GM12874 (cell line): ENCODE results near the gene COMMD1.

Source experiments
- TF ChIP-seq, protein P1 (sequence below): IDR thresholded peaks from 2 replicates; pipeline ENCODE4 v1.5.1; 2011; ENCODE audit warnings: low read depth, mild to moderate bottlenecking, control low read depth, low read length, moderate library complexity; ENCODE audit not compliant: insufficient read depth

Gene COMMD1

DNA sequence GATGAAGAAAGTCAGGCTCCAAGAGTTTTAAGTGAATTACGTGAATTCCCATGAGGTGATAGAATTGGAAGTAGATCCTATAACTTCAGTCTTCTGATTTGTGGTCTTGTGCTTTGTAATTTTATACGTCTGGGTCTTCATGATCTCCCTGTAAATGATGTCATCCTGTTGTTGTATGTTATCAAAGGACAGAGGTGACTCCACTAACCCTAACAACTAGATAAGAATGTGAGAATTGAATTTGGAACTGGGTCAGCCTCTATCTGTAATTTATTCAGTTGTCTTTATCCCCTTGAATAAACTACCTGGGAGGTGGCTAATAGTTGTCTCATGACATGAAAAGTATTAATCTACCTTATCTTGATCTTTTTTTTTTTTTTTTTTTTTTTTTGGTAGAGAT is 204.1 kb downstream of the COMMD1 start:
- TF ChIP-seq, protein P1, sequence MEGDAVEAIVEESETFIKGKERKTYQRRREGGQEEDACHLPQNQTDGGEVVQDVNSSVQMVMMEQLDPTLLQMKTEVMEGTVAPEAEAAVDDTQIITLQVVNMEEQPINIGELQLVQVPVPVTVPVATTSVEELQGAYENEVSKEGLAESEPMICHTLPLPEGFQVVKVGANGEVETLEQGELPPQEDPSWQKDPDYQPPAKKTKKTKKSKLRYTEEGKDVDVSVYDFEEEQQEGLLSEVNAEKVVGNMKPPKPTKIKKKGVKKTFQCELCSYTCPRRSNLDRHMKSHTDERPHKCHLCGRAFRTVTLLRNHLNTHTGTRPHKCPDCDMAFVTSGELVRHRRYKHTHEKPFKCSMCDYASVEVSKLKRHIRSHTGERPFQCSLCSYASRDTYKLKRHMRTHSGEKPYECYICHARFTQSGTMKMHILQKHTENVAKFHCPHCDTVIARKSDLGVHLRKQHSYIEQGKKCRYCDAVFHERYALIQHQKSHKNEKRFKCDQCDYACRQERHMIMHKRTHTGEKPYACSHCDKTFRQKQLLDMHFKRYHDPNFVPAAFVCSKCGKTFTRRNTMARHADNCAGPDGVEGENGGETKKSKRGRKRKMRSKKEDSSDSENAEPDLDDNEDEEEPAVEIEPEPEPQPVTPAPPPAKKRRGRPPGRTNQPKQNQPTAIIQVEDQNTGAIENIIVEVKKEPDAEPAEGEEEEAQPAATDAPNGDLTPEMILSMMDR, result no peak

DNA sequence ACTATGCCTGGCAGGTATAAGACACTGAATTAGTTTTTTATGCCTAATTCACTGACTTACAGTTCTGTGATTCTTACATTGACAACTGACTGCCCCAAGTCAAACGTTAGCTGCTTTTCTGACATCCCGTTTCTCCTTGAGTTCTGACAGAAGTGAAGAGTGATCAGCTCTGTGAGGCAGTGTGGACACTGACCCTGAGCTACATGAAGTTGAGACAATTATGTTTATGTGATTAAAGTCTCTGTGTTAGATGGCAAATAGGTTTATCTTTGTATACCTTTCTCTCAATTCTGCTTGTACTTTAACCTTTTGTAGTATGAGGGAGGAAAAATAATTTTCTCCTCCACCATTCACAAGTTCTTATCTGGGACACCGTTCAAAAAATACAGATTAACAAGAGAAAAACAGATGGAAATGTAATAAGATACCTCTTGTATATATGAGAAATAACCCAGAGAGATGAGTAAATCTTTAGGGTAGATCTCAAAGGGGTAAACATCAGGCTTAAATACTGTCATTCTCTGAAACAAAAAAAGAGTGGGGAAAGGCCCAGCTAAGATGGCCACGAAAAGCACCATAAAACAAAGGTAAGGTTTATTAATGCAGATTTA is 205.0 kb downstream of the COMMD1 start:
- TF ChIP-seq, protein P1, result no peak

DNA sequence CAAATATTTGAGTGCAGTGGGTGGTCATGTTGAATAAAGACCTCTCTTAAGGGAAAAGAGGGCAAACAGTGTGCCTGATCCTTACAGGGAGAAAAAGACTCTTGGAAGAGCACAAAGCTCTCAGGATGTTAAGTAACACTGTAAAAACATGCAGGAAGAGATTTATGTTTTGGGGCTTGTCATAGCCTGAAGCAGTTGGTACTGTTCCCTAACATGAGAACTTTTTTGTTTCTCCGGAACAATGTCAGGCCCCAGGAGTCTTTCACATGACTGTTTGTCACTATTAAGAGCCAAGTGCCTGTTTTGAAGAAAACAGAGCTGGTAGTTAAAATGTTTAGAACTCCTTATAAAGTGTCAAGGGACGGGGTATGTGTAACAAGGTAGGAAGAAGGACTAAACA is 206.7 kb downstream of the COMMD1 start:
- TF ChIP-seq, protein P1, result no peak

DNA sequence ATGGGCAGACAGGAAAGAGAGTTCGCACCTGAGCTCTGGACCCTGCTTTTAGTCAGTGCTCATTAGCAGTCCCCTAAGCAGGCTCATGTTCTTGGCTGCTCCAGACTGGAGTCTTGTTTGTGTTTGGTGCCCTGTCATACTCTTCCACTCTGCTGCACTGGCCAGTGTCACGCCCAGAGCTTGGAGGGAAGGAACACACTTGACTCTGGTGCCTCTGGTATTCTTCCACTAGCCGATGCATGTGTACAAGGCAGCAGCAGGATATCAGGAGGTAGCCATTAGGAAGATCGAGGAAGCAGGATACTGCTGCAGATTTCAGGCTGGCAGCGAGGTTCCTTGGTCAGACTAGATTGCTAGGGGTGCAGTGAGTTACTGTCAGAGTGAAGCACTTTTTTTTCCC is 209.1 kb downstream of the COMMD1 start:
- TF ChIP-seq, protein P1, result no peak

DNA sequence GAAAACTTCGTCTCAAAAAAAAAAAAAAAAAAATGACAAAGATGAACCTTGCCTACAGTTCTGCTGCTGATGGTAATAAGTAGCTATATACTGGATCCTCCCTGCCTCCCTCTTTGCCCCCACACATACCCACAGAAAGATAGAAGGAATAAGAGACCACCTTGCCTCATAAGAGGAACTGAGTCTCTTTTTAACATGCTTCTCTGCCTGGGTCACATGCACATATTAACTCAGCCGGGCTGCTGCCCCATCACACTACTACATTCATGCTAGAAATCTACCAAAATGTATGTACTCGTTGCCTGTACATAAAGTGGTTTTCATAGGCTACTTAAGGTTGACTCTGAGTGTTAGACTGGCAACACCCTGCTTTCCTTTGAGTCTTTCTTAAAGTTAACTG is 211.5 kb downstream of the COMMD1 start:
- TF ChIP-seq, protein P1, result no peak

DNA sequence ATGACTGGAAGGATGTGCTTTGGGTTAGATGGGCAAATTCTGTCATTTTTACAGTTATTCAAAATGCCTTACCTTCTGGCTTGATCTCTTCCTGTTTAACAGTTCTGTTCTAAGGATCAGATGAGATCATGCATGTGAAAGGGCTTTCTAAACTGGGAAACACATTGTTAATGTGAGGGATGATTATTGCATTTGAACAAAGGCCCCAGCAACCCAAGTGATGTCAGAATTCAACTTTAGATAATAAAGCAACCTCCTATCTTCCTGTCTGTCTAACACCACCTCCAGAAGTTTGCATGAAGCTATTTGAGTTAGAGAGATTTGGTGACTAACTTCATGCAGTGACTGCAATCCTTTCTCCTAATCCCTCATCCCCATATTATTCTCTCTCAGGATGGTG is 212.7 kb downstream of the COMMD1 start:
- TF ChIP-seq, protein P1, result no peak

DNA sequence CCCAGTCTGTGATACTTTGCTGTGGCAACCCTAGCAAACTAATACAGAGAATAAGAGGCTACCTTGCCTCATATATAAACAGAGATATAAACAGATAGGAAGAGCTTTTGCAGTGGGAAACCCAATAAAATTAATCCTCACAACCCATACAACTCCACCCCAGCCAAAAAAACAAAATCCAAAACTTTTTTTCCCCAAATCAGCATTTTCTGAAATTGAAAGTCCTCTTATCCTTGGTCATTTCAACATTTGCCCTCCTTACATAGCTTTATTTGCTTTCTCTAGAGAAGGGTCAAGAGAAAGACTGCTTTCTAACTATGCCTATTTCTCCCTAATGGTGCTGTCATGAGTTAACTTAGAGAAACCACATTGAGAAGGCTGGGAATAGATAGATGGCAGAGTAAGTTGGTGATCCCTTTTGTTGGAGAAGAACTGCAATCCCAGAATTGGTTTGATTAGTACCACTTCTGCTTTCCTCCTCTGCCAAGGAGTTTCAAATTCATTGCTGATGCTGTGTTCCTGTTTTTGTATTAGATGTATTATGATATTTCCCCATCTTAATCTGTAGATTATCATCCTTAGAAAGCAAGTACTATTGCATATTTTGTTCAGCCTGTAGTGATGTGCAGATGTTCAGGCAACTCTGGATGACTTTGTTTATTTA is 214.0 kb downstream of the COMMD1 start:
- TF ChIP-seq, protein P1, result no peak
